Measurements from ENCODE around the gene ZCCHC4.
"Not testable (repeated sequence)": the region's sequence is repeated elsewhere in the genome, so short reads cannot be mapped to it uniquely, and the experiment has no call there.

Gene ZCCHC4

GRCh38 chr4:25328463-25328862, 15.9 kb downstream of the ZCCHC4 start:
- FAIRE-seq, result not testable (repeated sequence)

DNA sequence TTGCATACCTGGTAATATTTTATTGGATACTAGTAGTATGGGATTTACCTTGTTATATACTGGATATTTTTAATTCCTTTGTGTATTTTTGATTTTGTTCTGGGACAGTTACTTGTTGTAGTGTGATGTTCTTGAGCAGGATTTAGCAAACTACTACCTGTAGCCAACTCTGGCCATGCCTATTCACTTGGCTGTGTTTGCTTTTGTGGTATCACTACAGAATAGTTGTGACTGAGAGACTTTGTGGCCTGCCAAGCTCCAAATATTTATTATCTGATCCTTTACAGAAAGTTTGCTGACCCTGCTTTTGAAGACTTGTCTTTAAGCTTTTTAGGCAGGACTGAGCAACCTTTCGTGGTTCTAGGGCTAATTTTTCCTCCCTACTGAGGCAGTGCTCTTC, 17.8 kb downstream of the ZCCHC4 start:
- no peak for FAIRE-seq

DNA sequence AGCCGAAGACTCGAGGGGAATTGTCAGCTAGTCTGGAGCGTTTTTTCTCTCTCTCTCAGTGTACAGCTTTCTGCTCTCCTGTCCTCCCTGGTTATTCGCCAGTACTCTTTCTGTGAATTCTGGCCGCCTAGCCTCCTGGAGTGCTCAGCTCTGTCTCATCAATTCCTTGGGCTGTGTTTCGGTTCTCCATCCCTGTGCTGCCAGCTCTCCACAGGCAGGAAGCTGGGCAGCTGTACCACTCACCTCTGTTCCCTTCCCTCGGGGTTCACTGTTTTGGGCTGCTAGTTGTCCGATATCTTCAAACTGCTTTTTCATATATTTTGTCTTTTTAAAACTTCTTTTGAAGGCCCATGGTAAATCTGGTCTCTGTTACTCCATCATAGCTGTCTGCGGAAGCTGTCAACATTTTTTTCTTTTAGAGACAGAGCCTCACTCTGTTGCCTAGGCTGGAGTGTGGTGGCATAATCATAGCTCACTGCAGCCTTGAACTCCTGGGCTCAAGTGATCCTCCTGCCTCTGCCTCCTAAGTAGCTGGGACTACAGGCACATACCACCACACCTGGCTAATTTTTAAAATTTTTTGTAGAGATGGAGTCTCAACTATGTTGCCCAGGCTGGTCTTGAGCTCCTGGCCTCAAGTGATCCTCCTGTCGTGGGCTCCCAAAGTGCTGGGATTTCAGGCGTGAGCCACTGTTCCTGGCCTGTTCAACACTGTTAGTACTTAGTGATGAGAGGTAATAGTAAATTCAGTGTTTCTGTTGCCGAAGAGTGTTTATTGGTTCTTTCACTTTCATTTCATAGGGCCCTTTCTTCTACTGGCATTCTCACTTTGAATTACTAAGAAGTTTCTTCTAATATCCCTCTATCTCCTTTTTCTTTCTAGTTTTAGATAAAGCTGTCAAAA, 18.6 kb downstream of the ZCCHC4 start:
- FAIRE-seq, result no peak

DNA sequence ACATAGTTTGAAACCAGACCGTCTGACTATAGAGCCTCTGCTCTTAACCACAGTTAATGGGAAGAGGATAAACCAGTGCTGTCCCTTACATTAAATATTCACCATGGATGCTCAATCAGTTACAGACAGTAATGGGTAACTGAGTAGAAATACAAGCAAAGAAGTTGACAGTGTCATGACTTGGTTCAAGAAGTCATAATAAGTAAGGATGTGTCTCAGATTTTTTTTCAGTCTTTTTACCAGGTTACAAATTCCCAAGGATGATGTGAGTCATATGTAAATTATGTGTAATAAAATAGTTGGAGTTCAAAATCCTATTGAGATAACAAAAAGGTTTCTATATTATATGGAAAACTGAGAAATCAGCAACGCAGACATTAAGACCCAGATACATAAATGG, 31.1 kb downstream of the ZCCHC4 start:
- no peak for FAIRE-seq

GRCh38 chr4:25345744-25346143, 33.2 kb downstream of the ZCCHC4 start:
- FAIRE-seq, result no peak

GRCh38 chr4:25346913-25347312, 34.3 kb downstream of the ZCCHC4 start:
- no peak for FAIRE-seq

- no peak for FAIRE-seq
Observed at GRCh38 chr4:25347473-25347872, 34.9 kb downstream of the ZCCHC4 start.

DNA sequence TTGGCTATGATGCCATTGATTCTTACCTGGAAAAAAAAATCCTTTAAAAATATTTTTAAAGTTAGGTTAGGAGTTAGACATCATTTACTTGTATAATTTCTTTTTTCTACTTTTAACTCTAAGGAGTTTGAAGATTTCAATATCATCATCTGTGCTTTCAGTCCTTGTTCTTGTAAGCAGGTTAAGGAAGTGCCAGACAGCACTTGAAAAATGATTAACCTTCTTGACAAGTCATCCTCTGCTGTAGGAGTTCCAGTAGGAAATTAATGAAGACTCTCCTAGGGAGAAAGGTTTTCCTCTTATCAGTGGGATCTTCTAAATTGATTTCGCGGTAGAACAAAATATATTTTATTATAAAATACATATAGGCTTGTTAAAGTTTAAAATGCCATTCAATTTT, 35.4 kb downstream of the ZCCHC4 start:
- no peak for FAIRE-seq

GRCh38 chr4:25350561-25350960, 38.0 kb downstream of the ZCCHC4 start:
- FAIRE-seq, result no peak

DNA sequence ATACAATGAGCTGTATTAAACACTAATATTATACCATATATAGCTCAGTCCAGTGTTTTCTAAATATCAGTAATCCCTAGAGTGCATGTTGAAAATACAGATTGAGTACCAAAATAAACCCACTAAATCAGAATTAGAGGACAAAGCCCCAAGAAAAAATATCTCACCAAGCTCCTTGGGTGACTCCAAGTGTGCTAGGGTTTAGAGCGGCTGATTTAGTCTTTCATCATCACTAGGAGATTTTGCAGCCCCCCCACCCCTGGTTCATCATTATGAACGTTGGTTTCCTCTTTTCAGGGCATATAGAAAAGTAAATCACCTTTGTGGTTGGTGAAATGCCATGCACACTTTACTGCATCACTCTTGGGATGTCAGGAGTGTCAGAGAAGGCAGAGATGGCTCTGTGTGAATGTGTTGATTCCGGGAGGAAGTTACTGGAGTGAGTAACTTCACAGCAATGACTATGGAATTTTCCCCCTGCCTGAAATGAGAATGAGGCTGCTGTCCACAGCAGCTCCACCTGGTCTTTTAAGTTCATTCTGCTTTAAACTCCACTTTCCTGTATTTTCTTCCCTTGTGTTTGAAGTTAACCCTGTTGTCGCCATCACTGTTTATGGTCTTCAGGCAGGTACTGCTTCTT, 39.3 kb downstream of the ZCCHC4 start:
- FAIRE-seq, result no peak

DNA sequence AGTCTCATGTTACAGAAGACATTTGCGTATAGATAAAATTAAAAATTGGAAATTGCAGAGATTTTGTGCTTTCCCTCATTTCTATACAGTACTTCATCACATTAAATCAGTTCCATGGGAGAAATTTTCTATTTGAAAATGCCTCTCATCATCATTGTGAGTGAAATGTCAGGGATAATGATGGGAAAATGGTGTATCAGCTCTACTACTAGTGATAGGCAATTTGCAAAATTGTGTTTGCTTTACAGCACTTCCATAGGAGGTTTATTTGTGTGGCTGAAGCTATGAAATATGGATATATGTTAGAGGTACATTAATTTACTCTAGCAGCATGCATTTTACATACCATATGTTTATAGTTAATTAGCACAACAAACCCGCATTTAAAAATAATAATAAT, 43.5 kb downstream of the ZCCHC4 start:
- FAIRE-seq, result no peak

DNA sequence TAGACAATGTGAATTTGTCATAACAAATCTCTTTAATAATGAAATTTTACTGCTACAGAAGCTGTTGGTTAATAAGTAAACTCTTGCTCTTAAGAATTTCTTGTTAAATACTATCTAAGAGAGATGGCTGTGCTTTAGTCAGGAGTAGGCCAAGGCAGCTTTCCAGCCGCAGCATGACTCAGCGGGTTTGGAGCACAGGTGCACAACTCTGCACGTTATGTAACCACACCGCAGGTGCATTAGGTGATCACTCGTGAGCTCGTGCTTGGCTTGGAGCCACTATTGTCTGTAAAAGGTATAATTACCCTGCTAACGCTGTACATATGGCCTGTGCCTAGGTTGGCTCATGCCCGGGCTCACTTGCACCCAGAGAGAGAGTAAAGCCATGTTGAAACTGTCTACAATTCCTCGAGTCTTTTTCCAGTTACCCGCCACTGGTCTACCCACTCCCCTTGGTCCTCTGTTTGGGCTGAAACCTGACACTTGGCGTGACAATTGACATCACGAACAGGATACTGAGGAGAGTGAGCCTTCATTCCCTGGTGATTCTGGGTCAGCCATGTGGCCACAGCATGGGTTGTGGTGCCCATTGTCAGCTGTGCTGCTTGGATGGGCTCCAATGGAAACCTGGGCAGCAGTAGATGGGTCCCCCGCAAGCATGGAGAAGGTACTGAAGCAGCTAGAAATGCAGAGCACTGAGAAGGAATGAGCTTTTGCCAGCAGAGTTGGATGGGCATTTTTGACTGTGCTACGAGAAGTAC, 46.1 kb downstream of the ZCCHC4 start:
- FAIRE-seq, result no peak

DNA sequence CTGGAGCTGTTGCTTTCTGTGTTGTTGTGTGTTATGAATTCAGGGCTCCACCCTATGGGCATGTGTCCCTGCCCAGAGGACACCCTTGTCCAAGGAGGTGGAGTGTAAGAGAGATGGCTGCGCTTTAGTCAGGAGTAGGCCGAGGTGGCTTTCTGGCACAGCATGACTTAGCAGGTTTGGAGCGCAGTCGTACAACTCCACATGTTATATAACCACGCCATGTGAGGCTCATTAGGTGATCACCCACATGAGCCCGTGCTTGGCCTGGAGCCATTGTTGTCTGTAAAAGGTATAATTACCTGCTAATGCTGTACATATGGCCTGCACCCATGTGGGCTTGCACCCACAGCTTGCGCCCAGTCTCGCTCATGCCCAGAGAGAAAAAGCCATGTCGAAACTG, 48.7 kb downstream of the ZCCHC4 start:
- no peak for FAIRE-seq

GRCh38 chr4:25367004-25367621, 54.5 kb downstream of the ZCCHC4 start:
- FAIRE-seq, result peak; percentile 97

DNA sequence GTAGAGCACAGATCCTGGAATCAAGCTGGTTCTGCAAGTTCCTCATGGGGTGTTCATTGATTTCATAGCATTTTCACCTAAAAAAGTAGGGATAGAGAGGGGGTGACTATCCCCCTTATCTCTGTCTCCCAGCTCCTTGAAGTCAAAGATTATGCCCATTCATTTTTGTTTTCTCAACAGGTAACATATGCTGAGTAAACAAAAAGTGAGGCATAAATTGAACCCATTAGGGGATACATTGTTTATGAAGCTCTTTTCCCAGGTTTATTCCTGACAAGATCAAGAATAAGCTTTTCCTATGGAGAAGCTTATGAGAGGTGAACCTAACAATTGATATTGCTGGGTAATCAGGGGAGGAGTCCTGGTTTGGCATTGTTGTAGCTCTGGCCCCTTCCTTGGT, 55.3 kb downstream of the ZCCHC4 start:
- no peak for FAIRE-seq

DNA sequence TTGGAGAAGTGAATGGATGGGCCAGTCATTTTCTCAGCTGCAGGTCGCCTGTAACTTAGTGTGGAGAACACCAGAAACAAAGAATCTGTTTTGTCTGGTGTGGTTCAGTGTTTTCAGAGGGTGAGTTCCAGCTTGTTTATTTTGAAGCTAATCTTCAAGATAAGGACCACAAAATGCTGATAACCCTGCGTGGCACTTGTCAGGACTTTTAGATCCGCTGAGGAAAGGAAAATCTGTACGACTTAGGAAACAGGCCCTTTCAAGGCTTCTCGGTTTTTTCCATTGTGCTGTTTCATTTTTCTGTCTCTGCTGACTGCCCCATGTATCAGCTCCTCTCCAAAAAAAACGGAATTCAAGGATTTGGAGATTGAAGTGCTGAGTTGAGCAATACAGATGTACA, 55.7 kb downstream of the ZCCHC4 start:
- FAIRE-seq, result no peak

DNA sequence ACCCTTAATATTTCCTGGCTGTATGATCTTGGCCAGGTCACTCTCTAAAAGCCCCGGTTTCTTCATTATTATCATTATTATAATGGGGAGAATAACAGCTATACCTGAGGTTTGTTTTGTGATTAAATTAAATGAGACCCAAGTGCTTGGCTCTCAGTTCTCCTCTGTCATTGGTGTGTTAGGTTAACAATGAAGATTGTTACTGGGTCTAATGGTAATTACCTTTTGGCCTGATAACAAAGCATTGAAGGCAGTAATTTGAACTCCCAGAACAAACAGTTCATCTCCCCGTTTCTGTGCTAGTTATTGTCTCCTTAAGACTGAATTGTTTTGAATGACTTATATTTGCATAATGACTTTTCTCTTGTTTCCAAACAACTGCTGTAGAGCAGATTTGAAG, 57.7 kb downstream of the ZCCHC4 start:
- FAIRE-seq, result no peak

GRCh38 chr4:25372549-25372948, 60.0 kb downstream of the ZCCHC4 start:
- not testable (repeated sequence) for FAIRE-seq

DNA sequence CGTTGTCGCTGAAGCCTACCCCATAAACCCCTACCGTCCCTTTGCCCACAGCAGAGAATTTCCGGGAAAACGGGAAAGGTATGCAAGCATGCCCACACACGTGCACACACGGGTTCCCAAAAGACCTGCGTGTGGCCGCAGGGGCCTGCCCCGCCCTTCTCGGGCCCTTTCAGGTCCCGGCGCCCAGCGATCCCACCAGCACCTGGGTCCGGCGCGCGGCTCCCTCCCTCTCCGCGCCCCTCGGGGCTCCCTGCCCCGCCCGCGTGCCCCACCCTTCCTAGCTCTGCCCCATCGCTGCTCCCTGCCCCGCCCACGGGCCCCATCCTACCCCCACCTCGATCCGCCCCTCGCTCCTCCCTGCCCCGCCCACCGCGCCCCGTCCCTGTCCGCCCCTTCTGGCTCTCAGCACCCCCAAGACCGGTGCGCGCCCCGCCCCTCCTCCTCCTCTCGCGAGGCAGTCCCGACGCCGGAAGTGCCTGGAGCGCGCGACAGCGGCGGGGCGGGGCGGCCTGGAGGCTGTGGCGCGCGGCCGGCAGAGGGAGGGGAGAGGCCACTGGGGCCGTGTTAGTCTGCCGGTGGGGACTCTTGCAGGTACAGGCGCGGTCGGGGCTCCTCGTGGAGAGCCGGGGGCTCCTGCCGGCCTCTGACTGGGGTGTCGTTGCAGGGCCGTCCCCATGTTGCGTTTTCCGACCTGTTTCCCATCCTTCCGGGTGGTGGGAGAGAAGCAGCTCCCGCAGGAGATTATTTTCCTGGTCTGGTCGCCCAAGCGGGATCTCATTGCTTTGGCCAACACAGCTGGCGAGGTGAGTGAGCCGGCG, 64.4 kb downstream of the ZCCHC4 start, which contains the start of gene ANAPC4:
Gene ANAPC4, plus strand, starts transcription at position 510 of the 818 bp plus-strand sequence. Its CDS starts 165 bp downstream, at position 675.
- FAIRE-seq, result no peak

DNA sequence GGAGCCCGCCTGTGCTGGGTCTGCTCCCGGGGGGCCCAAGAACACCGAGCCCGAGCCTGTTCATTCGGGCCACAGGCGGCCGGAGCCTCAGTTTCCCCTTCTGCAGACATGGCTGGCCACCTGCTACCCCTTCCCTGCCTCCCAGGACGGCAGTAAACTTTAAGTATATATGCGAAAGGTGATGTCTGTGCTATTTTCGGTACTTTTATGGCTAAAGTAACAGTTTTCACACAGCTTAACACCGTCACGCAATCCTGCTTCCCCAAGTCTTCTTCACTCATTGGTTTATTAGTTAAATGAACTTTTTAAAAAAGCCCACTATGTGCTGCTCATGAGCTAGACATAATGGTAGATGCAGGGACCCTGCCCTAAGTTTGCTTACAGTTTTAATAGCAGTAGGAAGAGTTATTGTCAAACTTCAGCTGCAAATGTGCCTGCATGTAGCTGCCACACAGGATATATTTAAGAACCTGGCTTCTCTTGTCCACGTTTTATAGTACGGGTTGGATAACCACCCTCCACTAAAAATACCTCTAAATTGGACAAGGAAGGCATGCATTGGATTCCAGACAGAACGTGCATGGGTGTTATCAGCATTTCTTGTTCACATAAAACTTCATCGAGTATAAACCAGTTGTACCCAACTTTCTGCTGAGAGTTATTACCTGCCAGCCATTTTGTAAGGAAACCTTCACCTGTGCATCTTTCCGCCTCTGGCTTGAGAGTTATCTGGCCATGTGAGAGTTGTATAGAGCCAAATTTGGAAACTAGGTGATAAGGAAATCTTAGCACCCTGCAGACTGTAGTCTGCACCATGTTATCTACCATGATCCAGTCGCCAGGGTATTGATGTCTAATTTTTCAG, 65.2 kb downstream of the ZCCHC4 start:
- FAIRE-seq, result no peak

DNA sequence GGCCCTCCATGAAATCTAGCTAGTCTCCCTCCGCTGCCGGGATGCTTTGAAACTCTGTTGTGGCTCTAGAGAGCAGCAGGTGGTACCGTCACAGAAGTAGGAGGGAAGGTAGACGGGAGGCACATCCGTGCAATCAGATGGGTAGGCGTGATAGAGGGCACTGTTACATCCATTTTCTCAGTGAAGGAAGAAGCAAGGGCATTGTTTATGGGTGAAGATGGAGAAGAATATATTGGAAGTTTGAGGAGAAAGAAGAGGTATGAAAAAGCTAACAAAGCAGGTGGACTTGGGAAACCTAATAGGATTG, 65.8 kb downstream of the ZCCHC4 start:
- FAIRE-seq, result no peak

All from A204.1 (cell line).